ENCODE data around the gene ENAH. TPM values are rescaled to one million over a fixed set of nuclear protein-coding genes. Genes with fewer than 3 reads are reported as not detected.

The ENAH gene
- total and polyA plus RNA-seq, 2 donors (not counting 1 experiment from before 2014, with no cell fraction given) = 1.3 to 1.6 TPM

DNA sequence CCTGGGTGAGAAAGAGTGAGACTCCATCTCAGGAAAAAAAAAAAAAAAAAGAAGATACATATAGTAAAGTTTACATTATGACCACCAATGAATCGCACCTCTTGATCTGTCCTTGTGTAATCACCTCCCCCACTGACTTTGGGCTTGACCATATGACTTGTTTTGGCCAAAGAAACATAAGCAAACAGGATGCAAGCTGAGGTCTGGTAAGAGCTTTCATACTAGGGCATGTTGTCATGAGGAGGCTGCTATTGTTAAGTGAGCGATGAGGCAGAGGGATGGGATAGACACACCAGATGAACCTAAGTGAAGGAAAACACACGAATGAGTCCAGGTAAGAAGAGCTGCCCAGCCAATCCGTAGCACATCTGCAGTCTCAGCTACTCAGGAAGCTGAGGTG, 10.7 kb downstream of the ENAH start:
- no peak for ATAC-seq (ENCODE audit: low read depth)
- intact Hi-C loops (cut with micrococcal nuclease) = no loop called here
- Histone ChIP-seq H3K4me2 (replicated peaks; ENCODE audit: low read depth, low read length, poor library complexity, severe bottlenecking) (no peak overlapping the region), H3K27ac (ENCODE audit: low read length in 2 of 2) (no peak overlapping the region), H3K4me3 (ENCODE audit: control extremely low read depth in 1 of 5, extremely low read depth in 1 of 5, insufficient read depth in 1 of 5, low read depth in 2 of 5, low read length in 4 of 5) (no peak overlapping the region), H3K9ac (ENCODE audit: low read length) (no peak overlapping the region), H3K4me1 (ENCODE audit: control insufficient read depth in 2 of 2, insufficient read depth in 2 of 2, low read length in 2 of 2) (no peaks in the 10 kb centered on the region), H4K20me1 (ENCODE audit: control insufficient read depth, insufficient read depth, low read length, poor library complexity, severe bottlenecking) (no peaks in the 10 kb centered on the region), H3K79me2 (ENCODE audit: control insufficient read depth, insufficient read depth, low read length) (no peaks in the 10 kb centered on the region), H3K36me3 (replicated peaks in 1 of 2; ENCODE audit: control extremely low read depth in 1 of 2, control insufficient read depth in 1 of 2, extremely low read depth in 1 of 2, insufficient read depth in 2 of 2, low read length in 1 of 2) (no peaks in the 10 kb centered on the region), H3K9me3 (ENCODE audit: control extremely low read depth in 1 of 3, control insufficient read depth in 2 of 3, insufficient read depth in 1 of 3, low read length in 2 of 3) (peaks cover 2 to 4% (median 2%) of the 10 kb centered on the region in 3 donors), H2AFZ (ENCODE audit: insufficient read depth, low read depth, low read length, poor library complexity, severe bottlenecking) (no peak overlapping the region), H3K27me3 (replicated peaks in 1 of 4; ENCODE audit: control extremely low read depth in 1 of 4, control insufficient read depth in 3 of 4, insufficient read depth in 4 of 4, low read length in 3 of 4) (no peaks in the 10 kb centered on the region)
- ChIA-PET CTCF (no interaction called here), POLR2A (no interaction called here)
- H3K9me3 Mint-ChIP-seq (ENCODE audit: insufficient read depth) = no peaks in the 10 kb centered on the region
- H3K4me3 Mint-ChIP-seq = no peak overlapping the region
- TF ChIP-seq, protein P1, sequence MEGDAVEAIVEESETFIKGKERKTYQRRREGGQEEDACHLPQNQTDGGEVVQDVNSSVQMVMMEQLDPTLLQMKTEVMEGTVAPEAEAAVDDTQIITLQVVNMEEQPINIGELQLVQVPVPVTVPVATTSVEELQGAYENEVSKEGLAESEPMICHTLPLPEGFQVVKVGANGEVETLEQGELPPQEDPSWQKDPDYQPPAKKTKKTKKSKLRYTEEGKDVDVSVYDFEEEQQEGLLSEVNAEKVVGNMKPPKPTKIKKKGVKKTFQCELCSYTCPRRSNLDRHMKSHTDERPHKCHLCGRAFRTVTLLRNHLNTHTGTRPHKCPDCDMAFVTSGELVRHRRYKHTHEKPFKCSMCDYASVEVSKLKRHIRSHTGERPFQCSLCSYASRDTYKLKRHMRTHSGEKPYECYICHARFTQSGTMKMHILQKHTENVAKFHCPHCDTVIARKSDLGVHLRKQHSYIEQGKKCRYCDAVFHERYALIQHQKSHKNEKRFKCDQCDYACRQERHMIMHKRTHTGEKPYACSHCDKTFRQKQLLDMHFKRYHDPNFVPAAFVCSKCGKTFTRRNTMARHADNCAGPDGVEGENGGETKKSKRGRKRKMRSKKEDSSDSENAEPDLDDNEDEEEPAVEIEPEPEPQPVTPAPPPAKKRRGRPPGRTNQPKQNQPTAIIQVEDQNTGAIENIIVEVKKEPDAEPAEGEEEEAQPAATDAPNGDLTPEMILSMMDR (IDR thresholded peaks at IDR 0.05) = no peak
- no peak for TF ChIP-seq EZH2 (IDR thresholded peaks at IDR 0.05; ENCODE audit: borderline replicate concordance, insufficient read depth, low read depth, low read length, poor library complexity, severe bottlenecking)
- no peaks in the 10 kb centered on the region for H3K4me1 Mint-ChIP-seq
- H3K27me3 Mint-ChIP-seq = peaks cover 5% of the 10 kb centered on the region
- DNase-seq = no peak
- no peak overlapping the region for H3K27ac Mint-ChIP-seq
- WGBS (ENCODE audit: insufficient coverage) = 86% methylated on average over 3 of the region's 4 CpGs

DNA sequence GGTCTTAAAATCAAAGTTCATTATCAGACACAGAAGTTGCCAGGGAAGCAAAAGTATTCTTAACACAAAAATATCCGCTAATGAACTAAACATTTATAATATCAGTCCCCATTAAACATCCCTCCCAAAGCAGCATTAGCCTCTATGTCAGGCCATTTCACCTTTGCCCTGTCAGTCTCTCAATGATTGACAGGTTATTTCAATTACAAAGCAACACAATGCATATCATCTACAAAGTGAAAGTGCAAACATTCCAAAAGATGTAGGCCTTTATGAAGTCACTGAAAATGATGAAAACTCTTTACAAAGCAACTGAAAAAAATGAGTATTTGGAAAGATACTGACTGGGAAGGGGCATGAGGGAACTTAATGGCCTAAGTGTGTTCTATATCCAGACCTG, 14.1 kb downstream of the ENAH start:
- Histone ChIP-seq H4K20me1 (ENCODE audit: control insufficient read depth, insufficient read depth, low read length, poor library complexity, severe bottlenecking) (no peaks in the 10 kb centered on the region), H2AFZ (ENCODE audit: insufficient read depth, low read depth, low read length, poor library complexity, severe bottlenecking) (no peak overlapping the region), H3K4me1 (ENCODE audit: control insufficient read depth in 2 of 2, insufficient read depth in 2 of 2, low read length in 2 of 2) (no peaks in the 10 kb centered on the region), H3K79me2 (ENCODE audit: control insufficient read depth, insufficient read depth, low read length) (no peaks in the 10 kb centered on the region), H3K4me3 (ENCODE audit: control extremely low read depth in 1 of 5, extremely low read depth in 1 of 5, insufficient read depth in 1 of 5, low read depth in 2 of 5, low read length in 4 of 5) (no peak overlapping the region), H3K9ac (ENCODE audit: low read length) (no peak overlapping the region), H3K27me3 (replicated peaks in 1 of 4; ENCODE audit: control extremely low read depth in 1 of 4, control insufficient read depth in 3 of 4, insufficient read depth in 4 of 4, low read length in 3 of 4) (no peaks in the 10 kb centered on the region), H3K36me3 (replicated peaks in 1 of 2; ENCODE audit: control extremely low read depth in 1 of 2, control insufficient read depth in 1 of 2, extremely low read depth in 1 of 2, insufficient read depth in 2 of 2, low read length in 1 of 2) (no peaks in the 10 kb centered on the region), H3K9me3 (ENCODE audit: control extremely low read depth in 1 of 3, control insufficient read depth in 2 of 3, insufficient read depth in 1 of 3, low read length in 2 of 3) (peaks cover 0 to 4% (median 2%) of the 10 kb centered on the region in 3 donors), H3K27ac (ENCODE audit: low read length in 2 of 2) (no peak overlapping the region), H3K4me2 (replicated peaks; ENCODE audit: low read depth, low read length, poor library complexity, severe bottlenecking) (no peak overlapping the region)
- ATAC-seq (ENCODE audit: low read depth) (no peak), DNase-seq (no peak)
- peaks cover 3% of the 10 kb centered on the region for H3K27me3 Mint-ChIP-seq
- CTCF ChIA-PET = no interaction called here
- TF ChIP-seq EZH2 (IDR thresholded peaks at IDR 0.05; ENCODE audit: borderline replicate concordance, insufficient read depth, low read depth, low read length, poor library complexity, severe bottlenecking) = no peak
- TF ChIP-seq, protein P1 (IDR thresholded peaks at IDR 0.05) = no peak
- POLR2A ChIA-PET = no interaction called here
- H3K4me1 Mint-ChIP-seq = no peaks in the 10 kb centered on the region
- intact Hi-C loops (cut with micrococcal nuclease) = no loop called here
- no peak overlapping the region for H3K27ac Mint-ChIP-seq
- H3K4me3 Mint-ChIP-seq = no peak overlapping the region
- H3K9me3 Mint-ChIP-seq (ENCODE audit: insufficient read depth) = no peaks in the 10 kb centered on the region
- 100% methylated on average over 1 of the region's 1 CpG for WGBS (ENCODE audit: insufficient coverage)

Data from B cell (primary cell).